Posterior cingulate gyrus (tissue), 11 donors: Measurements from ENCODE around the gene FUS.
"Not testable (repeated sequence)": the region's sequence is repeated elsewhere in the genome, so short reads cannot be mapped to it uniquely, and the experiment has no call there.

Experiments used
- DNase-seq, 10 donors: peaks; one replicate each; pipeline versions ENCODE4 v3.0.0 to v3.0.0-alpha.2; 2020 to 2021; ENCODE audit warnings: mixed read lengths in 3 of 10
- intact Hi-C: fragments of 100-400 bp; cut with DNase I; formaldehyde crosslinking; loops from one replicate; pipeline ENCODE4 v1.15.1; 2023

Gene FUS

DNA sequence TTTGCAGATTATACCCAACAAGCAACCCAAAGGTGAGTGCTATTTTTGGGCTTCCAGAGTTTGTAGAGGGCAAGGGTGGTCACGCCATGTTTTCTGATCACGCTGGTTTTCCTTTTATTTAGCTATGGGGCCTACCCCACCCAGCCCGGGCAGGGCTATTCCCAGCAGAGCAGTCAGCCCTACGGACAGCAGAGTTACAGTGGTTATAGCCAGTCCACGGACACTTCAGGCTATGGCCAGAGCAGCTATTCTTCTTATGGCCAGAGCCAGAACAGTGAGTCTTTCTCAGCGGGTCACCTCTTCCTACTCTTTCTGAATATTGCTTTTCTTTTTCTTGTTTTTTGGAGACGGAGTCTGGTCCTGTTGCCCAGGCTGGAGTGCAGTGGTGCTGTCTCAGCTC, 2.5 kb downstream of the FUS start:
- DNase-seq = peak in 1 of 10 donors; percentile 21
- intact Hi-C loops = loop anchor here (10.0 kb wide), 1 partner anchor 272 kb away; the partner anchor contains the start of gene ARMC5

DNA sequence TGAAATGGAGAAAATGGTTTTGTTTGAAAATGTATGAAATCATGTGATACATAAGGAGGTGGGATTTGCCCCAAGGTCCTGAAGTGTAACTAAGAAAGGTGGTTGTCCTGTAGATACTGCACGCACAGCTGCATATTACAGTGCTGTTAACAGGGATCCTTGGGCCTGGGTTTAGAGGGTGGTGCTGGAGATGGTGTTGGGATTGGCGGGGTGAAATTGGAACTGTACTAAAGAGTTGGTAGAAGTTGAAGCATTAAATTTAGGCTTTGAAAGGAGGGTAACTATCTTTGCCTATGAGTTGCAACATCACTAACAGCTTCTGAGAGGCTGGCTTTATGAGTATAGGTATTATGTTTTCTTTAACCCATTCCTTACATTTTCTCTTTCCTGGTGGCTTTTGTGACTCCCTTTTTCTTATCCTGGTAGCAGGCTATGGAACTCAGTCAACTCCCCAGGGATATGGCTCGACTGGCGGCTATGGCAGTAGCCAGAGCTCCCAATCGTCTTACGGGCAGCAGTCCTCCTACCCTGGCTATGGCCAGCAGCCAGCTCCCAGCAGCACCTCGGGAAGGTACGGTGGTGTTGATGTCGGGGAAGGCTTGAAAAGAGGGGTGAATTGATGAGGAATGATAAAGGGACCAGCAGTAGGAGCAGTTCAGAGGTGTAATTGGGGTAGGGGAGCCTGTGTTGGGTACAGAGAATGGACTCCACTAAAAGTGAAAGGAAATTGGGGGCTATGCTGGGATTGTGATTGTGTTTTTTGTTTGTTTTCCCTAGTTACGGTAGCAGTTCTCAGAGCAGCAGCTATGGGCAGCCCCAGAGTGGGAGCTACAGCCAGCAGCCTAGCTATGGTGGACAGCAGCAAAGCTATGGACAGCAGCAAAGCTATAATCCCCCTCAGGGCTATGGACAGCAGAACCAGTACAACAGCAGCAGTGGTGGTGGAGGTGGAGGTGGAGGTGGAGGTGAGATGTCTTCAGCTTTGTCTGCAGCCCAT, 3.8 kb downstream of the FUS start:
- intact Hi-C loops = loop anchor here (10.0 kb wide), 1 partner anchor 271 kb away; the partner anchor contains the start of gene ARMC5
- DNase-seq = peak in 1 of 10 donors; percentile 46

DNA sequence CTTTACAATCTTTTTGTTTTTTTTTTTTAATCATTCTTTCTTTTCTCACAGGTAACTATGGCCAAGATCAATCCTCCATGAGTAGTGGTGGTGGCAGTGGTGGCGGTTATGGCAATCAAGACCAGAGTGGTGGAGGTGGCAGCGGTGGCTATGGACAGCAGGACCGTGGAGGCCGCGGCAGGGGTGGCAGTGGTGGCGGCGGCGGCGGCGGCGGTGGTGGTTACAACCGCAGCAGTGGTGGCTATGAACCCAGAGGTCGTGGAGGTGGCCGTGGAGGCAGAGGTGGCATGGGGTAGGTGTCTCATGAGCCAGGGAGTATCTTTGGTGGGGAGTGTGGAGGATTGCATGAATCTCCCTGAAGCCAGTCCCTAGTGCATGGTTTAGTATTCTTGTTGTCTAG, 4.9 kb downstream of the FUS start:
- DNase-seq = peak in 2 of 10 donors; percentile 30 to 57
- intact Hi-C loops = loop anchor here (10.0 kb wide), 1 partner anchor 270 kb away; the partner anchor contains the start of gene ARMC5

DNA sequence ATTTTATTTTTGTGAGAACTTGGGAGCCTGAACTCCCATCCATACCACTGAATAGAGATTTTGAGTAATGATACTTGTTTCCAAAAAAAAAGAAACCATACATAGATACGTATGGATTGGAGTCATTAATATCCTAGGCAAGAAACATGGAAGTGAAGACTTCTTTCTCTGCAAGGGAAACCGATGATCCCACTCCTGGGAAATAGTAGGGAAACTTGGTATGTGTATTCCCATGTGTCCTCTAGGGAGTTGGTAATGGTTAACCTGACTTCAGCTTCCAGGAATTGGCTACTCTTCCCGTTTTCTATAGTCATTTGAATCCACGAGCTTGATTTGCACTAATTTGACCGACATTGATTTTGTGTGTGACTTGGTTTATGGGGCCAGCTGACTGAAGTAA, 5.4 kb downstream of the FUS start:
- DNase-seq = no peak
- intact Hi-C loops = loop anchor here (10.0 kb wide), 1 partner anchor 269 kb away; the partner anchor contains the start of gene ARMC5

DNA sequence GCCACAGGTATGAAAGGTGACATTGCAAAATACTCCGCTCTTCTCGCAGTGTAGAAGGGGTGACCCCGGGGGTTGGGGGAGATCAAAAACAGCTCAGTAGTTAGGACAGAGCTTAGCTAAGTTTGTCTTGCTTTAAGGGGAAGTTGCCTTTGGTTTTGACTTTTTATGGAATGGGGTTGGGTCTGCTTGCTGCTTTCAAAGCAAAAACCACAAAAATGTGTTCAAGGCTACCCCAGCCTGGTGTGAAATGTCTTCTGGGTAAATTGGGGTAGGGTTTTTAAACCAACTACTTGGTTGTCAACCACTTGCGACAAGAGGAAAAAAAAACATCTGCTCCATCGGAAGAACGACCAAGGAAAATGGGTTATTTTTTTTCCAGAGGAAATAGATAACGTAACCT, 6.2 kb downstream of the FUS start:
- intact Hi-C loops = loop anchor here (10.0 kb wide), 1 partner anchor 269 kb away; the partner anchor contains the start of gene ARMC5
- no peak for DNase-seq

DNA sequence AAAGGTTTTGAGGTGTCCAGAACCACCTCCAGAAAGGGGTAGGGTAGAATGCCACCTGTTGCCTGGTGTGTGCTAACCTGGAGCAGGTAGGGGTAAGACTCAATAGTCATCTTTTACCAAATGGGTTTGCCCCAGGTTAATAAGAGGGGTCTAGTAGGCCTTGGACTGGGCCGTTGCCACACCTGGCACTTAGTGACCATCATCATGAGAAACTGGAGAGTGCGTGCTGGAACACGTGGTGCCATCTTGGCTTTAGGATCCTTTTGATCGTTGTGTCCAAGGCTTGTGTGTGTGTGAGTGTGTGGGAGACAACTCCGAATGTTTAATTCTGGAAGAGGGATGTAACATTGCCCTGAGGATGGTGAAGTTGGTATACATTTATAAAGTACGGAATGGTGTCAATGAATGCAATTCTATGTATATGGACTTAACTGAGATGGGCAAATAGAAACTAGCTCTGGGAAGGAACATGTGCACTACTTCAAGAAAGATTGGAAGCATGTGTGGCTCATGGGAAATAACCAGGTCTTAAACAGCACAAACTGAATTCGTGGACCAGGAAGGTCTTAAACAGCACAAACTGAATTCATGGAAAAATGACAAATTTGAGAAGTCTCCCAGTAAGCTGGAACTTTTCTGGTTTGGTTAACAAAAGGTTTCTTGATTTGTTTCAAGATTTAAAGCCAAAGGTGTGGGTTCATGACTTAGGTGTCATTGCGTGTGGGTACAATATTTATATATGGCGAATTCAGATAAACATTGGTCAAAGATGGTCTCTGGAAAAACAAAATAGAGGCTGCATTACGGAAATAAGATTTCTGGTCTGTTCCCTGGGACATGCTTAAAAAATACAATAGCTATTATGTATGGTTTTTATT, 7.2 kb downstream of the FUS start:
- peak in 2 of 10 donors; percentile 17 to 25 for DNase-seq
- intact Hi-C loops = loop anchor here (10.0 kb wide), 1 partner anchor 268 kb away; the partner anchor contains the start of gene ARMC5

DNA sequence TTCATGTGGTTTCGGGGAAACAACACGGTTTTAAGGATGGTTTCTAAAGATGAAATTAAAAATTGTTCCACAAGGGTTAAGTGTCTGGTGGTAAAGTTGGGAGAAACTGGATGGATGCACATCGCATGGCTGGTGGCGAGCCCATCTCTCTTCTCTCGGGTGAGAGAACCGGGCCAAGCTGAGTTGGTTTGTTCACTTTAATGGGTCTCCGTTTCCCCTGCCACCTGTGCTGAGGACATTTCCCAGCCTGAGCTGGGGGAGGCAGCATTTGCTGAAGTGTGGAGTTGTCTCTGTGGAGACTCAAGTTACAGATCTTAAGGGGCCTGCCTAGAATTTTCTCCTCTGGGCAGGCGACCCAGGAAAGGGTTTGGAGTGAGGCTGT, 7.9 kb downstream of the FUS start:
- peak in 2 of 10 donors; percentile 6 to 18 for DNase-seq
- intact Hi-C loops = loop anchor here (10.0 kb wide), 1 partner anchor 267 kb away; the partner anchor contains the start of gene ARMC5

DNA sequence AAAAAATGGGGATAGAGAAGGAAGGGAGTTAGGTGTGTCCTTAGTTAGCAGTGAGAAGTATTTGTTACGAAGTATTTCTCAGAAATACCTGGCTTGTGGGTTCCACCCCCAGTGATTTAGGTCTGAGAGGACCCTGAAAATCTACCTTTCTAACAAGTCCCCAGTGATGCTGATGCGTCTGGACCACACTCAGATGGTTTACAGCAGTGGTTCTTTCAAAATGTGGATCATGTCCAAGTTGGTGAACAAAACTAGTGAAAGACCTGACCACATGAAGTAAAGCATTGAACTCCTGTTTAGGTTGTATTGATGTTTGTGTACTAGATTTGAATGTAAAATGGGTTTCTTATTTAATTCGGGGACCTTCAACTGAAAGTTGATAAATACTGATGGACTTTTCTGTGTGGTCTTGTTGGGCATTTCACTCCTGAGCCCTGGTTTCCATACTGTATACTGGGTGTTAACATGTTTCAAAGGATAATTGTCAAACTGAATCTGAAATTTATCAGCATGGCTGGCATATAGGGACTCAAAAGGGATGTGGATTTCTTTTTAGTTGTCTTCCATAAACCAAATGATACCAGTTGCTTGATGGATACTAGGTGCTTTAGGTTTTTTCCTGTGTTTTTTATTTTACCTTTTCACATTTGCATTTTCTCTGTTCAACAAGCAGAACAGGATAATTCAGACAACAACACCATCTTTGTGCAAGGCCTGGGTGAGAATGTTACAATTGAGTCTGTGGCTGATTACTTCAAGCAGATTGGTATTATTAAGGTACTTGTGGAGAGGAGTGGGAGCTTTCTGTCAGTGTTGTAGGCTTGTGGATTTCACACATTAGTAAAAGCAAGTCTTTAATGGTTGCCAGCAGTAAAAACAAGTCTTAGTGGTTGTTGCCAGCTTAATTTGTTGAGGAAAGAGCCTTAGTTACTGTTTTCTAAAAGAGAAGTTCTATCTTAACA, 8.8 kb downstream of the FUS start:
- DNase-seq = no peak
- intact Hi-C loops = loop anchor here (10.0 kb wide), 1 partner anchor 266 kb away; the partner anchor contains the start of gene ARMC5

DNA sequence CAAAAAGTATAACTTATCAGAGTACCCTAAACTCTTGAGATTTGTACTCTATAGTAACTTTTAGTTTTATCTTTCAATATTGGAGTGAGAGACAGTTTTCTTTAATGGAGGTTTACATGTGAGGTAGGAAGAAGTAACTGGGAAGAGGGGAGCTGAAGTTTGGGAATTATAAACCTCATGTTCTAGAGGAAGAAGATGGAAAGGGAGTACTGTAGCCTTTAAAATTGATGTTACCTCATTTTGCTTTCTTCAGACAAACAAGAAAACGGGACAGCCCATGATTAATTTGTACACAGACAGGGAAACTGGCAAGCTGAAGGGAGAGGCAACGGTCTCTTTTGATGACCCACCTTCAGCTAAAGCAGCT, 9.5 kb downstream of the FUS start:
- intact Hi-C loops = loop anchor here (10.0 kb wide), 1 partner anchor 265 kb away; the partner anchor contains the start of gene ARMC5
- DNase-seq = no peak

DNA sequence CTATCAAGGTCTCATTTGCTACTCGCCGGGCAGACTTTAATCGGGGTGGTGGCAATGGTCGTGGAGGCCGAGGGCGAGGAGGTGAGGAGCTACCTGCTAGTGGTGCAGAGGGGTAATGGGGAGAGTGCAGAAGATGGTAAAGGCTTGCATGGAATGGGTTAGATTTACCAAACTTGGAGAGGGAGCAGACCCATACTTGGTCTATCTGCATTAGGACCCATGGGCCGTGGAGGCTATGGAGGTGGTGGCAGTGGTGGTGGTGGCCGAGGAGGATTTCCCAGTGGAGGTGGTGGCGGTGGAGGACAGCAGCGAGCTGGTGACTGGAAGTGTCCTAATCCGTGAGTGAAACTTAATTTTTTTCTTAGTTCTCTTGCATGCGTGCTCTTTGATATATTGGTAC, 10.1 kb downstream of the FUS start:
- peak in 2 of 10 donors; percentile 35 to 72 for DNase-seq
- intact Hi-C loops = no loop called here

DNA sequence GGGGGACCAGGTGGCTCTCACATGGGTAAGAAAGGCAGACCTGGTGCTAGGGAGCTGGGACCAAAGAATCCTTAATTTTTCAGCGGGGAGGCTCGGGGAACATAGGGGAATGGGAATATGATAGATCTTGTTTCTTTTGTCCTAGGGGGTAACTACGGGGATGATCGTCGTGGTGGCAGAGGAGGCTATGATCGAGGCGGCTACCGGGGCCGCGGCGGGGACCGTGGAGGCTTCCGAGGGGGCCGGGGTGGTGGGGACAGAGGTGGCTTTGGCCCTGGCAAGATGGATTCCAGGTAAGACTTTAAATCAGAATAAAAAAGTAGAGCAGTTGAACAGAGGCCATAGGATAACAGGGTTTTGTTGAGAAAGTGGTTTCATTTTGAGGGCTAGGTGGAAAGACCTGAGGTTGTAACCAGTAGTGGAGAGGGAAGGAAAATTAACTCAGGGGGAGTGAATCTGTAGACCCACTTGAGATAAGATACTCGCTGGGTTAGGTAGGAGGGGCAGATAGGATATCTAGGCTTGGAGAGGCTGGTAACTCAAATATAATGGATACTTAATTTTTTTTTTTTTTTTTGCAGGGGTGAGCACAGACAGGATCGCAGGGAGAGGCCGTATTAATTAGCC, 11.0 kb downstream of the FUS start:
- intact Hi-C loops = no loop called here

DNA sequence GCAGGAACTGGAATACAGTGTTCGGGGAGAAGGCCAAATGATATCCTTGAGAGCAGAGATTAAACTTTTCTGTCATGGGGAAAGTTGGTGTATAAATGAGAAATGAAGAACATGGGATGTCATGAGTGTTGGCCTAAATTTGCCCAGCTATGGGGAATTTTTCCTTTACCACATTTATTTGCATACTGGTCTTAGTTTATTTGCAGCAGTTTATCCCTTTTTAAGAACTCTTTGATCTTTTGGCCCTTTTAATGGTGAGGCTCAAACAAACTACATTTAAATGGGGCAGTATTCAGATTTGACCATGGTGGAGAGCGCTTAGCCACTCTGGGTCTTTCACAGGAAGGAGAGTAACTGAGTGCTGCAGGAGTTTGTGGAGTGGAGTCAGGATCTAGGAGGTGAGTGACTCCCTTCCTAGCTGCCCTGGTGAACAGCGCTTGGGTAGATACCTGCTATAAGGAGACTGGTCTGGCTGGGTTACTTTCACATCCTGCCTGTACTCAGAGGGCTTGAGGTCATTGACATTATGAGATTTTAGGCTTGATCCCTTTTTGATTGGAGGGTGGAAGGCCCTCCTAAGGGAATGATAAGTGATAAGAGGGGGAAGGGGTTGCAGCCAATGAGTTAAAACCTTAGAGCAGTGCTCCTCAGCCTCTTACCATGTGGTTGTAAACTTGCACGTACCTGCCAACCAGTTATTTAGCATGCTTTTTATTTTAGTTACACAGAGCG, 11.9 kb downstream of the FUS start:
- no peak for DNase-seq
- intact Hi-C loops = no loop called here

More for the DNA sequence above, 11.0 kb downstream of the FUS start:
- peak in 2 of 10 donors; percentile 22 to 43 for DNase-seq

DNA sequence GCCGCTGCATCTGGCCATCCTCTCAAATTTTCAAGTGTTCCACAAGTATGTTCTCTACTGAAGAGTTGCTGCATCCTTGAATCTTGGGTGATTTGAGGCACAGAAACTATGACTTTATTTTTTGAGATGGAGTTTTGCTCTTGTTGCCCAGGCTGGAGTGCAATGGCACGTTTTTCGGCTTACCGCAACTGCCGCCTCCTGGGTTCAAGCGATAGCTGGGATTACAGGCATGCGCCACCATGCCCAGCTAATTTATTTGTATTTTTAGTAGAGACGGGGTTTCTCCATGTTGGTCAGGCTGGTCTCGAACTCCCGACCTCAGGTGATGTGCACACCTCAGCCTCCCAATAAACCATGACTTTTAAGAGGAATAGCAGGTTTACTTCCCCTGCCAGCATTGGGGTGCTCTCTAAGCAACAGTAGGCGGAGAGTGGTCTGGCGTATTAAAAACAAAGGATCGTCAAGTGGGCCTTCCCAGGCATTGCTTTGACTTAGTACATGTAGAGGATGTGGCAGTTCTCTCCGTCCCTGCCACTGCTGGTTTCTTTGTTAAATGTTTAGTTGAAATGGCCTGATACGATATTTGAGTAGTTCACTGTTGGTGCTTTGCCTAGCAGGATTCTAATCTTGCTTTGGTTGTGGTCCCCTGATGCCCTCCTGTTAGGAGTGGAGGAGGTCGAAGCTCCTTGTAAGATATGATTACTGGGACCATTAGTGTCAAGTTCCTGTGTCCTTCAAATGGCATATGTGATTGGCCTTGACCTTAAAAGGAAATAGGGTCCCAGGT, 13.1 kb downstream of the FUS start:
- intact Hi-C loops = no loop called here
- peak in 2 of 10 donors; percentile 22 to 65 for DNase-seq

DNA sequence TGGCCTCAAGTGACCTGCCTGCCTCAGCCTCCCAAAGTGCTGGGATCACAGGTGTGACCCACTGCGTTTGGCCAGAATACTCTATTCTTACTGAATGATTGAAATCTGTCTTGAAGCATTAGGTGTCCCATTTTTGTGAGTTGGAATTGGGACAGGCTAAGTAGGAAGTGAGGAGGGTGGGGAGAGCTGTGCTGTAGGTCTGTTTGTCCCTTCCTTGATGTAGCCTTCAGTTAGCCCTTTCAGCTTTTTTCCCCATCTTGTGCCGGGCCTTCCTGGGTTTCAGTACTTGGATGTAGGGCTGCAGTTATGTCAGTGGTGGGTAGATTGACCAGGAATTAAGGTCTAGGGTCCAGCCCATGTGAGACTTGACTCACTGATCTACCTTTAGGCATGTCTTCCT, 13.9 kb downstream of the FUS start:
- intact Hi-C loops = no loop called here
- DNase-seq = peak in 1 of 10 donors; percentile 20

DNA sequence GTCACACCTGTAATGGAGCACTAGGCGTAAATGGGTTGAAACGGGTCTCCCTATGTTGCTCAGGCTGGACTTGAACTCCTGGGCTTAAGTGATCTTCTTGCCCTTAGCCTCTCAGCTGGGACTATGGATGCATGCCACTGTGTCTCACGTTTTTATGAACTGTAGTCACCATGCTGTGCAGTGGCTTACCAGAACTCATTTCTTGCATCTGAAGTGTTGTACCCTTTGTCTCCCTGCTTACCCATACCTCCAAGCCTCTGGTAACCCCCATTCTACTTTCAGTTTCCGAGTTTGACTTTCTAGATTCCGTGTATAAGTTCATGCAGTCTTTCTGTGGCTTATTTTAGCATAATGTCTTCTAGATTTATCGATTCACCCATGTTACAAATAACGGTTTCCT, 15.0 kb downstream of the FUS start:
- peak in 1 of 10 donors; percentile 15 for DNase-seq
- intact Hi-C loops = no loop called here

DNA sequence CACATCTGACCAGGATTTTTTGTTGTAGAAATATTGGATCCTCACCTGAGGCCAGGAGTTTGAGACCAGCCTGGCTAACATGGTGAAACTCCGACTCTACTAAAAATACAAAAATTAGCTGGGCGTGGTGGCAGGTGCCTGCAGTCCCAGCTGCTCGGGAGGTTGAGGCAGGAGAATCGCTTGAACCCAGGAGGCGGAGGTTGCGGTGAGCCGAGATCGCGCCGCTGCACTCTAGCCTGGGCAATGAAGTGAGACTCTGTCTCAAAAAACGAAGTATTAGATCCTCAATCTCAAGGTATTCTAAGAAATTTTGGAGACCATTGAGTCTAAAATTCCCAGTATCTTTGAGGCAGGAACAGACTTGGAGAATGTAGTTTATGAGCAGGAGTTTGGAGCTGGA, 15.9 kb downstream of the FUS start:
- intact Hi-C loops = not testable (repeated sequence)
- DNase-seq = peak in 2 of 10 donors; percentile 33 to 51
